ENCODE data around the gene RIN1. TPM values are rescaled to one million over a fixed set of nuclear protein-coding genes. Genes with fewer than 3 reads are reported as not detected.

The RIN1 gene
- total RNA-seq, 2 donors from 2014 or later: 2.2 to 2.6 TPM

GRCh38 chr11:66333220-66333877, 2.9 kb downstream of the RIN1 start:
- WGBS, 2 experiments (ENCODE audit: insufficient coverage in 1 of 2, insufficient read length in 1 of 2): 91 to 92% methylated on average over 13 to 19 of the region's 19 CpGs

GRCh38 chr11:66332371-66333219, 3.6 kb downstream of the RIN1 start:
- peaks cover 12% of the 10 kb centered on the region for H3K4me1 Mint-ChIP-seq
- H3K36me3 ChIP-seq (ENCODE audit: control insufficient read depth, insufficient read depth, low read length): no peaks in the 10 kb centered on the region
- no peak overlapping the region for H3K9ac ChIP-seq (ENCODE audit: extremely low read depth, low read length, poor library complexity, severe bottlenecking)
- no peak for DNase-seq
- no peak overlapping the region for H3K4me3 Mint-ChIP-seq
- H3K4me1 ChIP-seq (ENCODE audit: control insufficient read depth, insufficient read depth, low read length): peaks cover 13% of the 10 kb centered on the region
- no peak overlapping the region for H3K4me3 ChIP-seq (ENCODE audit: low read length)
- H3K36me3 Mint-ChIP-seq (ENCODE audit: low read depth): peaks cover 6% of the 10 kb centered on the region
- WGBS, 2 experiments (ENCODE audit: insufficient coverage in 1 of 2, insufficient read length in 1 of 2): 80 to 90% methylated on average over 5 to 18 of the region's 18 CpGs
- no peak overlapping the region for H3K27ac ChIP-seq (ENCODE audit: low read depth, low read length)
- no peak for TF ChIP-seq CTCF (conservative IDR thresholded peaks at IDR 0.05)
- H3K27me3 Mint-ChIP-seq (ENCODE audit: insufficient read depth): peaks cover 11% of the 10 kb centered on the region
- H3K27ac Mint-ChIP-seq: no peak overlapping the region
- H3K9me3 ChIP-seq (ENCODE audit: control insufficient read depth, low read length): no peaks in the 10 kb centered on the region
- H3K27me3 ChIP-seq (ENCODE audit: control insufficient read depth, insufficient read depth, low read length, poor library complexity, severe bottlenecking): no peaks in the 10 kb centered on the region
- H3K9me3 Mint-ChIP-seq: no peaks in the 10 kb centered on the region

More at GRCh38 chr11:66333220-66333877, 2.9 kb downstream of the RIN1 start:
- Histone ChIP-seq H3K9me3 (ENCODE audit: control insufficient read depth, low read length) (no peaks in the 10 kb centered on the region), H3K4me1 (ENCODE audit: control insufficient read depth, insufficient read depth, low read length) (peaks cover 13% of the 10 kb centered on the region), H3K9ac (ENCODE audit: extremely low read depth, low read length, poor library complexity, severe bottlenecking) (no peak overlapping the region), H3K27me3 (ENCODE audit: control insufficient read depth, insufficient read depth, low read length, poor library complexity, severe bottlenecking) (no peaks in the 10 kb centered on the region), H3K36me3 (ENCODE audit: control insufficient read depth, insufficient read depth, low read length) (no peaks in the 10 kb centered on the region), H3K4me3 (ENCODE audit: low read length) (no peak overlapping the region), H3K27ac (ENCODE audit: low read depth, low read length) (no peak overlapping the region)
- no peak overlapping the region for H3K4me3 Mint-ChIP-seq
- H3K36me3 Mint-ChIP-seq (ENCODE audit: low read depth): peaks cover 6% of the 10 kb centered on the region
- H3K9me3 Mint-ChIP-seq: no peaks in the 10 kb centered on the region
- no peak for DNase-seq
- peaks cover 6% of the 10 kb centered on the region for H3K27me3 Mint-ChIP-seq (ENCODE audit: insufficient read depth)
- TF ChIP-seq CTCF (conservative IDR thresholded peaks at IDR 0.05): no peak
- peaks cover 12% of the 10 kb centered on the region for H3K4me1 Mint-ChIP-seq
- no peak overlapping the region for H3K27ac Mint-ChIP-seq

DNA sequence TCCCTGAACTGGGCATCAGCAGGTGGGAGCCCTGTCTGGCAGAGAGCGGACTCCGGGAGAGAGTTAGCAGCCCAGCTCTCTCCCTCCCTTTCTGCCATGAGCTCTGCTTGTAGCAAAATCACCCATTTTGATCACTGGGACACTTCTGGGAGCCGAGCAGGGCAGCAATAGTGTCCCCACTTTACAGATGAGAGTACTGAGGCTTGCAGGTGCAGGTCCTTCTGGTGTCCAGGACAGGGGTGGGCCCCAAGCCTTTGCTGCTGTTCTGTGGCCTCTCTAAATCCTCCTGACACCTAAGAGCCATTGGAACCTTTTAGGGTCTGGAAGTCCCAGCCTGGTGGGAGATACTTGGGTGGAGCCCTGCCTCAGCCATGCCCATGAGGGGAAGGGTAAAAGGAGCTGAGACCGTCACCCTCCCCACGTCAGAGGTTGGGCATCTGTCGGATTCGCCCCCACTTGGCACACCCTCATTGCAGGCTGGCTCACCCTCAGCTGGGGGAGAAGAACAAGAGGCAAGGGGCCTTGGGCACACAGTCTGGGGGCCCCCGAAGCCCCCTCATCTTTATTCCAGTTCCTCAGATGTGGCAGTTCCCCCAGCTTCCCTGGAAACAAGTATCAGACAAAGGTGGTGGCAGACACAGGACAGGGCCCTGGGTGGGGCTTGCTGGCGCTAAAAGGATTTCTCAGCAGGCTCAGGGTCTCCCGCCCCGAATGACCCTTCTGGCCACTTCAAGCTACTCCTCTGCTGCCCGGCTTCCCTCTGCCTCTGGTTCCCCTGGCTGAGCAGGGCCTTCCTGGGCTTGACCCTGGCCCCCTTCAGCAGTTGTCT, 4.5 kb downstream of the RIN1 start:
- Histone ChIP-seq H3K4me1 (ENCODE audit: control insufficient read depth, insufficient read depth, low read length) (peaks cover 10% of the 10 kb centered on the region), H3K4me3 (ENCODE audit: low read length) (no peak overlapping the region), H3K9ac (ENCODE audit: extremely low read depth, low read length, poor library complexity, severe bottlenecking) (no peak overlapping the region), H3K36me3 (ENCODE audit: control insufficient read depth, insufficient read depth, low read length) (no peaks in the 10 kb centered on the region), H3K27me3 (ENCODE audit: control insufficient read depth, insufficient read depth, low read length, poor library complexity, severe bottlenecking) (no peaks in the 10 kb centered on the region), H3K9me3 (ENCODE audit: control insufficient read depth, low read length) (no peaks in the 10 kb centered on the region), H3K27ac (ENCODE audit: low read depth, low read length) (no peak overlapping the region)
- peaks cover 2% of the 10 kb centered on the region for H3K36me3 Mint-ChIP-seq (ENCODE audit: low read depth)
- H3K4me1 Mint-ChIP-seq: peaks cover 11% of the 10 kb centered on the region
- 91 to 95% methylated on average over 6 to 12 of the region's 12 CpGs for WGBS, 2 experiments (ENCODE audit: insufficient coverage in 1 of 2, insufficient read length in 1 of 2)
- H3K9me3 Mint-ChIP-seq: no peaks in the 10 kb centered on the region
- H3K4me3 Mint-ChIP-seq: no peak overlapping the region
- no peak for DNase-seq
- TF ChIP-seq CTCF (conservative IDR thresholded peaks at IDR 0.05): no peak
- H3K27ac Mint-ChIP-seq: no peak overlapping the region
- peaks cover 15% of the 10 kb centered on the region for H3K27me3 Mint-ChIP-seq (ENCODE audit: insufficient read depth)

Data from endodermal cell (in vitro differentiated cells).